HepG2 (cell line): ENCODE results near the gene CCDC170. TPM values are rescaled to one million over a fixed set of nuclear protein-coding genes. Genes with fewer than 3 reads are reported as not detected.

Experiments
- AKAP8 ChIP-seq: sonication (generic); formaldehyde crosslinking; IDR thresholded peaks from 2 replicates; pipeline ENCODE4 v1.5.1; 2020; ENCODE audit warnings: mild to moderate bottlenecking, missing genetic modification reagents
- DBP ChIP-seq: sonication (generic); formaldehyde crosslinking; IDR thresholded peaks from 2 replicates; pipeline ENCODE4 v1.4.0; 2020; ENCODE audit warnings: missing genetic modification reagents; ENCODE audit errors: not compliant biosample characterization
- DPF2 ChIP-seq: sonication (generic); formaldehyde crosslinking; IDR thresholded peaks from 2 replicates; pipeline ENCODE4 v1.4.0; 2020; ENCODE audit warnings: mild to moderate bottlenecking, low read depth, missing genetic modification reagents, borderline replicate concordance
- ESRRA ChIP-seq: sonication (generic); formaldehyde crosslinking; IDR thresholded peaks from 2 replicates; pipeline ENCODE4 v1.5.1; 2020; ENCODE audit warnings: mild to moderate bottlenecking, low read depth, missing genetic modification reagents
- EZH2 ChIP-seq: conservative IDR thresholded peaks from 2 replicates; pipeline ENCODE4 v1.6.1; 2012; ENCODE audit warnings: mild to moderate bottlenecking, low read depth, low read length, moderate library complexity
- FOXP4 ChIP-seq: sonication (generic); formaldehyde crosslinking; IDR thresholded peaks from 2 replicates; pipeline ENCODE4 v1.4.0; 2020; ENCODE audit warnings: missing genetic modification reagents
- GTF2F1 ChIP-seq: fragments of 150-350 bp; IDR thresholded peaks from 2 replicates; pipeline ENCODE4 v1.6.1; 2014; ENCODE audit warnings: low read length
- IRF1 ChIP-seq: sonication (generic); formaldehyde crosslinking; IDR thresholded peaks from 2 replicates; pipeline ENCODE4 v1.4.0; 2020; ENCODE audit warnings: low read depth, mild to moderate bottlenecking, missing genetic modification reagents
- MLLT10 ChIP-seq: sonication (generic); formaldehyde crosslinking; IDR thresholded peaks from 2 replicates; pipeline ENCODE4 v1.4.0; 2020; ENCODE audit warnings: missing genetic modification reagents
- MXD1 ChIP-seq: sonication (generic); formaldehyde crosslinking; IDR thresholded peaks from 2 replicates; pipeline ENCODE4 v1.4.0; 2020; ENCODE audit warnings: mild to moderate bottlenecking, missing genetic modification reagents
- NFKBIZ ChIP-seq: IDR thresholded peaks from 2 replicates; pipeline ENCODE4 v1.6.1; 2018; ENCODE audit warnings: missing genetic modification reagents, missing compliant biosample characterization
- NR2F2 ChIP-seq: IDR thresholded peaks from 2 replicates; pipeline ENCODE4 v1.6.1; 2012; ENCODE audit warnings: low read depth, inconsistent platforms, borderline replicate concordance
- RFX1 ChIP-seq: fragments of 450-650 bp; IDR thresholded peaks from 2 replicates; pipeline ENCODE4 v1.6.1; 2017
- SP2 ChIP-seq: sonication (generic); formaldehyde crosslinking; IDR thresholded peaks from 2 replicates; pipeline ENCODE4 v1.5.1; 2020; ENCODE audit warnings: mild to moderate bottlenecking, missing genetic modification reagents
- SYNCRIP ChIP-seq: fragments of 200-400 bp; formaldehyde crosslinking; IDR thresholded peaks from 2 replicates; pipeline ENCODE4 v1.6.1; 2018; ENCODE audit warnings: mild to moderate bottlenecking, low read depth, low read length; ENCODE audit not compliant: insufficient read depth
- TAF1 ChIP-seq: sonication (generic); formaldehyde crosslinking; IDR thresholded peaks from 2 replicates; pipeline ENCODE4 v1.4.0; 2020; ENCODE audit warnings: missing genetic modification reagents
- U2AF1 ChIP-seq: fragments of 200-400 bp; formaldehyde crosslinking; optimal IDR thresholded peaks from 2 replicates; pipeline ENCODE3; 2017; ENCODE audit warnings: mild to moderate bottlenecking, low read depth, low read length
- ZBTB20 ChIP-seq: sonication (generic); formaldehyde crosslinking; IDR thresholded peaks from 2 replicates; pipeline ENCODE4 v1.8.1; 2023; ENCODE audit warnings: missing genetic modification reagents, low read depth, mild to moderate bottlenecking, borderline replicate concordance
- ZNF136 ChIP-seq: sonication (generic); formaldehyde crosslinking; IDR thresholded peaks from 2 replicates; pipeline ENCODE4 v1.8.1; 2022; ENCODE audit warnings: low read depth, mild to moderate bottlenecking, moderate library complexity, missing genetic modification reagents
- ZNF30 ChIP-seq: sonication (generic); formaldehyde crosslinking; IDR thresholded peaks from 2 replicates; pipeline ENCODE4 v1.5.0; 2020; ENCODE audit warnings: mild to moderate bottlenecking, missing genetic modification reagents
- ZNF530 ChIP-seq: sonication (generic); formaldehyde crosslinking; IDR thresholded peaks from 2 replicates; pipeline ENCODE4 v1.5.0; 2020; ENCODE audit warnings: low read depth, mild to moderate bottlenecking, missing genetic modification reagents
- ZNF549 ChIP-seq: sonication (generic); formaldehyde crosslinking; IDR thresholded peaks from 2 replicates; pipeline ENCODE4 v1.5.0; 2020; ENCODE audit warnings: missing genetic modification reagents
- ZNF670 ChIP-seq: sonication (generic); formaldehyde crosslinking; IDR thresholded peaks from 2 replicates; pipeline ENCODE4 v1.8.0; 2022; ENCODE audit warnings: mild to moderate bottlenecking, missing genetic modification reagents, borderline replicate concordance
- ZNF678 ChIP-seq: sonication (generic); formaldehyde crosslinking; IDR thresholded peaks from 2 replicates; pipeline ENCODE4 v1.4.0; 2020; ENCODE audit warnings: mild to moderate bottlenecking, missing genetic modification reagents
- ZNF761 ChIP-seq: sonication (generic); formaldehyde crosslinking; conservative IDR thresholded peaks from 2 replicates; pipeline ENCODE4 v1.4.0; 2020; ENCODE audit warnings: mild to moderate bottlenecking, missing genetic modification reagents
- ZNF770 ChIP-seq: sonication (generic); formaldehyde crosslinking; IDR thresholded peaks from 2 replicates; pipeline ENCODE4 v1.5.0; 2020; ENCODE audit warnings: mild to moderate bottlenecking, missing genetic modification reagents
- ZSCAN21 ChIP-seq: sonication (generic); formaldehyde crosslinking; IDR thresholded peaks from 2 replicates; pipeline ENCODE4 v1.8.0; 2022; ENCODE audit warnings: mild to moderate bottlenecking, missing genetic modification reagents, moderate library complexity, borderline replicate concordance
- polyA plus RNA-seq, 8 experiments: library from polyadenylated mRNA; depleted of rRNA in 3 of 8; stranded (reverse) in 7 of 8; unstranded in 1 of 8; fragments of >200 nt; fragmentation: Illumina TruSeq in 4 of 8; extraction: Trizol in 4 of 8; gene quantifications; 2 replicates each; pipeline versions ENCODE4 v1.2.1 to v1.2.3, GENCODE V29; 2011 to 2016; ENCODE audit warnings: low read depth in 4 of 8, missing spikeins in 1 of 8, mixed read lengths in 1 of 8; ENCODE audit not compliant: insufficient read depth in 1 of 8
- total RNA-seq, 5 experiments: library from RNA; depleted of rRNA; stranded (reverse); fragments of >200 nt; fragmentation: Illumina TruSeq; extraction: Trizol; gene quantifications; 2 replicates each; pipeline ENCODE4 v1.2.3, GENCODE V29; 2016; ENCODE audit warnings: low read depth in 1 of 5

CCDC170 gene
- total and polyA plus RNA-seq, 2 of the 13 experiments (the other 11 are each of a cell fraction or from before 2014, with no cell fraction given), result 0.90 to 5.1 TPM

GRCh38 chr6:151658091-151658490, 164.3 kb downstream of the CCDC170 start (continued):
- TF ChIP-seq ZBTB20 (no peak), TAF1 (CRISPR knock-in tag) (no peak), ZNF30 (CRISPR knock-in tag) (no peak), ESRRA (CRISPR knock-in tag) (peak; percentile 63; the same call in 1 of the 2 replicates), DPF2 (peak; percentile 86), FOXP4 (CRISPR knock-in tag) (peak; percentile 93), ZNF770 (no peak), AKAP8 (no peak), MXD1 (no peak), SP2 (no peak), ZNF761 (CRISPR knock-in tag) (no peak), EZH2 (no peak), DBP (CRISPR knock-in tag) (no peak), NR2F2 (peak; percentile 92), GTF2F1 (no peak), ZNF549 (CRISPR knock-in tag) (no peak), ZSCAN21 (CRISPR knock-in tag) (no peak), ZNF136 (CRISPR knock-in tag) (no peak), ZNF678 (no peak), ZNF530 (CRISPR knock-in tag) (no peak), IRF1 (CRISPR knock-in tag) (no peak), U2AF1 (no peak), ZNF670 (CRISPR knock-in tag) (no peak), RFX1 (no peak), NFKBIZ (CRISPR knock-in tag) (peak; percentile 66; the same call in 1 of the 2 replicates), SYNCRIP (no peak), MLLT10 (CRISPR knock-in tag) (no peak)
